A673 (cell line): ENCODE data around the gene SMYD3.

Experiments
- EZH2 ChIP-seq: fragments of 200-600 bp; sonication (generic); IDR thresholded peaks from 2 replicates; pipeline ENCODE4 v1.6.1; 2017; ENCODE audit warnings: borderline replicate concordance, low read depth, mild to moderate bottlenecking, mixed read lengths, antibody characterized with exemption, low read length; ENCODE audit not compliant: poor library complexity, severe bottlenecking
- TF ChIP-seq, protein P1 (sequence below): fragments of 300-800, 200-600 bp; sonication (generic); conservative IDR thresholded peaks from 2 replicates; pipeline ENCODE4 v1.5.1; 2017; ENCODE audit warnings: low read depth, mild to moderate bottlenecking, antibody characterized with exemption, low read length, moderate library complexity, mixed read lengths

DNA sequence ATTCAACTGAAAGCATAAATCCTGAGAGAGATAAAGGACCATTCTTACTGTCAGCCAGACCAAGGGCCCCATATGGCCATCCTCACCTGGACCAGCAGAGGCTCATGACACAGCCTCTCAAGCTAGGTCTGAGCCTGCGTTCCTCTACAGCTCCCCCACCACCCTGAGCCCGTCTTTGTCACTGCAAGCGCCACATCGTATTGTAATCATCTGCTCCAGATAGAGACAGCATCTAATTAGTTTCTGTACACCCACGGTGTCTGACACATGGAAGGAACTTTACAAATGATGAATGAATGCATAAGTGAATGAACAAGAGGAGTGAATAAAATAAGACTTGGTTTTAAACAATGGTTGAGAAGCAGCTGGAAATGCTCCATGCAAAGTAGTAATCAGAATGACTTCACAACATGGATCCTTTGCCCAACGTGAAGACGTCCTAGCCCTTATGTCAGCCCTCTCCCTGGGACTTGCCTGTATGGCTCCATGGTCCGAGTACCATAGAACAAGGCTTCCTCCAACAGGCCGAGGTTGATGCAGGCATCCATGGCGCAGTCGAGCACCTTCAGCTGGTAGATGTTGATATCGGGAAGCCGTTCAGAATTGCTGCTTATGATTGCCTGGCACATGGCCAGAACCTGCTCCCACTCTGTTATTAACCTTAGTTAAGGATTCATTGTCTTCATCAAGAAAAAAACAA, 648.9 kb downstream of the SMYD3 start:
- TF ChIP-seq, protein P1, sequence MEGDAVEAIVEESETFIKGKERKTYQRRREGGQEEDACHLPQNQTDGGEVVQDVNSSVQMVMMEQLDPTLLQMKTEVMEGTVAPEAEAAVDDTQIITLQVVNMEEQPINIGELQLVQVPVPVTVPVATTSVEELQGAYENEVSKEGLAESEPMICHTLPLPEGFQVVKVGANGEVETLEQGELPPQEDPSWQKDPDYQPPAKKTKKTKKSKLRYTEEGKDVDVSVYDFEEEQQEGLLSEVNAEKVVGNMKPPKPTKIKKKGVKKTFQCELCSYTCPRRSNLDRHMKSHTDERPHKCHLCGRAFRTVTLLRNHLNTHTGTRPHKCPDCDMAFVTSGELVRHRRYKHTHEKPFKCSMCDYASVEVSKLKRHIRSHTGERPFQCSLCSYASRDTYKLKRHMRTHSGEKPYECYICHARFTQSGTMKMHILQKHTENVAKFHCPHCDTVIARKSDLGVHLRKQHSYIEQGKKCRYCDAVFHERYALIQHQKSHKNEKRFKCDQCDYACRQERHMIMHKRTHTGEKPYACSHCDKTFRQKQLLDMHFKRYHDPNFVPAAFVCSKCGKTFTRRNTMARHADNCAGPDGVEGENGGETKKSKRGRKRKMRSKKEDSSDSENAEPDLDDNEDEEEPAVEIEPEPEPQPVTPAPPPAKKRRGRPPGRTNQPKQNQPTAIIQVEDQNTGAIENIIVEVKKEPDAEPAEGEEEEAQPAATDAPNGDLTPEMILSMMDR = no peak
- no peak for TF ChIP-seq EZH2
